Raji (cell line): ENCODE results near the gene CEP44.

Experiments
- POLR2A ChIP-seq: IDR thresholded peaks from 2 replicates; pipeline ENCODE4 v1.6.1; 2011; ENCODE audit warnings: low read depth, low read length, control low read depth; ENCODE audit not compliant: insufficient read depth

The CEP44 gene

GRCh38 chr4:174307694-174308093 lies 24.0 kb downstream of the CEP44 start:
- no peak for TF ChIP-seq POLR2A

- no peak for TF ChIP-seq POLR2A
Observed at GRCh38 chr4:174312993-174313392, 29.3 kb downstream of the CEP44 start.

- TF ChIP-seq POLR2A = no peak
Observed at GRCh38 chr4:174314274-174314673, 30.6 kb downstream of the CEP44 start.

- TF ChIP-seq POLR2A = no peak
Observed at GRCh38 chr4:174314770-174315169, 31.1 kb downstream of the CEP44 start.

GRCh38 chr4:174316546-174316945 lies 32.8 kb downstream of the CEP44 start:
- no peak for TF ChIP-seq POLR2A

GRCh38 chr4:174316954-174317353 lies 33.2 kb downstream of the CEP44 start:
- no peak for TF ChIP-seq POLR2A

- no peak for TF ChIP-seq POLR2A
Observed at GRCh38 chr4:174317531-174317930, 33.8 kb downstream of the CEP44 start.

- TF ChIP-seq POLR2A = no peak
Observed at GRCh38 chr4:174318829-174319764, 35.4 kb downstream of the CEP44 start.

GRCh38 chr4:174320494-174321199 lies 36.9 kb downstream of the CEP44 start:
- no peak for TF ChIP-seq POLR2A

GRCh38 chr4:174324236-174324635 lies 40.5 kb downstream of the CEP44 start:
- TF ChIP-seq POLR2A = no peak

GRCh38 chr4:174324725-174325124 lies 41.0 kb downstream of the CEP44 start:
- no peak for TF ChIP-seq POLR2A

- TF ChIP-seq POLR2A = no peak
Observed at GRCh38 chr4:174332741-174333493, 49.2 kb downstream of the CEP44 start.

- no peak for TF ChIP-seq POLR2A
Observed at GRCh38 chr4:174334628-174335027, 50.9 kb downstream of the CEP44 start.

- TF ChIP-seq POLR2A = no peak
Observed at GRCh38 chr4:174340714-174341113, 57.0 kb downstream of the CEP44 start.

- no peak for TF ChIP-seq POLR2A
Observed at GRCh38 chr4:174349156-174349555, 65.4 kb downstream of the CEP44 start.
